Measurements from ENCODE around the gene CHMP2B. TPM values are rescaled to one million over a fixed set of nuclear protein-coding genes. Genes with fewer than 3 reads are reported as not detected.

CHMP2B gene
- total and polyA plus RNA-seq, 2 of the 4 experiments (the other 2 are of a cell fraction), result 6.8 to 14.0 TPM

GRCh38 chr3:87227835-87228144 lies 681 bp downstream of the CHMP2B start:
- Histone ChIP-seq H3K4me1 (ENCODE audit: control insufficient read depth, insufficient read depth, low read length) (no peaks in the 10 kb centered on the region), H4K5ac (ENCODE audit: low read depth, low read length) (no peak overlapping the region), H2BK5ac (ENCODE audit: low read depth, low read length, poor library complexity, severe bottlenecking) (no peak overlapping the region), H3K27ac (ENCODE audit: insufficient read depth, low read length) (peak overlapping the region; percentile 64), H2AK9ac (replicated peaks; ENCODE audit: low read depth, low read length, poor library complexity) (peak overlapping the region; percentile 59), H3K9me1 (ENCODE audit: insufficient read depth, low read length) (no peaks in the 10 kb centered on the region), H3K4me2 (ENCODE audit: low read depth, low read length) (peak overlapping the region; percentile 99), H2AFZ (replicated peaks; ENCODE audit: low read length, poor library complexity) (peak overlapping the region; percentile 100), H3K9me3 (ENCODE audit: control insufficient read depth, insufficient read depth, low read length) (no peaks in the 10 kb centered on the region), H4K20me1 (ENCODE audit: insufficient read depth, low read length) (0 out of 2 replicates have a peak, but pooled peaks cover 3% of the 10 kb centered on the region), H3K23ac (ENCODE audit: low read depth, low read length) (peak overlapping the region; percentile 54; the same call in 1 of the 2 replicates), H2BK20ac (ENCODE audit: low read depth, low read length) (no peak overlapping the region), H3K79me1 (ENCODE audit: low read depth in 1 of 2, low read length in 2 of 2) (peaks cover 19 to 20% of the 10 kb centered on the region in 2 experiments), H4K91ac (ENCODE audit: insufficient read depth, low read depth, low read length) (no peak overlapping the region), H3K14ac (replicated peaks; ENCODE audit: low read depth, low read length) (peak overlapping the region; percentile 33), H3K18ac (ENCODE audit: low read depth, low read length) (no peak overlapping the region), H4K8ac (ENCODE audit: low read depth in 2 of 2, low read length in 2 of 2) (peak overlapping the region; percentile 60 to 94; a peak in 2 of 4 replicates), H3K4ac (ENCODE audit: low read depth, low read length) (peak overlapping the region; percentile 47), H3K56ac (ENCODE audit: extremely low read depth, insufficient read depth, low read length) (peak overlapping the region; percentile 63; the same call in 1 of the 2 replicates), H2AK5ac (ENCODE audit: low read depth, low read length) (no peak overlapping the region), H2BK120ac (ENCODE audit: low read depth, low read length) (no peak overlapping the region), H3K9ac (ENCODE audit: low read depth, low read length) (peak overlapping the region; percentile 91), H3K36me3 (ENCODE audit: control insufficient read depth, insufficient read depth, low read length) (no peaks in the 10 kb centered on the region), H3K27me3 (ENCODE audit: control insufficient read depth, insufficient read depth, low read length) (no peaks in the 10 kb centered on the region), H2BK15ac (ENCODE audit: low read depth, low read length) (no peak overlapping the region), H3K4me3 (ENCODE audit: insufficient read depth, low read depth, low read length) (peak overlapping the region; percentile 77)
- in situ Hi-C loops (cut with MboI; ENCODE audit: low sequenced_read_pairs), result no loop called here
- POLR2A ChIA-PET (ENCODE audit: unreplicated experiment), result no interaction called here
- WGBS, 2 experiments (ENCODE audit: extremely low coverage in 2 of 2, insufficient read length in 1 of 2), result no CpG with 5 or more reads among the region's 3 CpGs
- DNase-seq (peak; percentile 1), ATAC-seq (ENCODE audit: low read depth) (peak; percentile 6)
- CTCF ChIA-PET, result interaction anchor here (0.9 kb wide), 1 partner anchor 18 kb away, joined by 4 read pairs; no protein-coding TSS in a partner anchor
- dilution Hi-C loops (cut with HindIII; ENCODE audit: low sequenced_read_pairs, unreplicated experiment), result no loop called here
- no TSS peak for BruUV-seq (replicated peaks)
- intact Hi-C loops (cut with micrococcal nuclease), result no loop called here
- no peak for TF ChIP-seq USF2 (IDR thresholded peaks at IDR 0.05; ENCODE audit: low read depth, low read length)
- no peak for TF ChIP-seq MAZ (IDR thresholded peaks at IDR 0.05; ENCODE audit: borderline replicate concordance, low read depth, low read length)
- TF ChIP-seq FOS (IDR thresholded peaks at IDR 0.05; ENCODE audit: low read depth, low read length), result no peak
- TF ChIP-seq CEBPB (IDR thresholded peaks at IDR 0.05; ENCODE audit: low read depth, low read length), result no peak
- no peak for TF ChIP-seq SMC3 (IDR thresholded peaks at IDR 0.05; ENCODE audit: low read depth, low read length)
- TF ChIP-seq CHD1 (IDR thresholded peaks at IDR 0.05; ENCODE audit: low read depth, low read length), result no peak
- no peak for TF ChIP-seq NFE2L2 (IDR thresholded peaks at IDR 0.05; ENCODE audit: low read depth, low read length)
- no peak for TF ChIP-seq RCOR1 (IDR thresholded peaks at IDR 0.05; ENCODE audit: insufficient replicate concordance, low read length)
- TF ChIP-seq RAD21 (IDR thresholded peaks at IDR 0.05; ENCODE audit: low read length), result no peak
- TF ChIP-seq ELK1 (IDR thresholded peaks at IDR 0.05; ENCODE audit: borderline replicate concordance, low read depth, low read length), result no peak
- no peak for TF ChIP-seq MAFK (IDR thresholded peaks at IDR 0.05; ENCODE audit: low read depth, low read length)
- no peak for TF ChIP-seq BHLHE40 (IDR thresholded peaks at IDR 0.05; ENCODE audit: low read depth, low read length)
- TF ChIP-seq MXI1 (IDR thresholded peaks at IDR 0.05; ENCODE audit: borderline replicate concordance, low read depth, low read length), result no peak
- TF ChIP-seq POLR2A (IDR thresholded peaks at IDR 0.05; ENCODE audit: low read depth, low read length), result no peak
- TF ChIP-seq CTCF (conservative IDR thresholded peaks at IDR 0.05; ENCODE audit: low read depth, low read length), result no peak
- TF ChIP-seq RFX5 (IDR thresholded peaks at IDR 0.05; ENCODE audit: low read depth, low read length), result no peak
